Peyer's patch (tissue), 4 donors: ENCODE data around the gene GAS6.

Experiments
- POLR2A ChIP-seq, 2 donors: fragments of 450-650 bp; IDR thresholded peaks; one replicate each; pipeline ENCODE4 v1.5.1; 2017; ENCODE audit warnings: antibody characterized with exemption in 2 of 2, mild to moderate bottlenecking in 2 of 2, moderate library complexity in 2 of 2
- TF ChIP-seq, protein P1 (sequence below), 6 experiments: fragments of 450-650 bp in 4 of 6; fragments of 200-600 bp in 2 of 6; sonication (generic) in 1 of 6; IDR thresholded peaks; one replicate each; pipeline ENCODE4 v1.5.1; 2017 to 2019; ENCODE audit warnings: antibody characterized with exemption in 6 of 6, mild to moderate bottlenecking in 3 of 6, moderate library complexity in 1 of 6

DNA sequence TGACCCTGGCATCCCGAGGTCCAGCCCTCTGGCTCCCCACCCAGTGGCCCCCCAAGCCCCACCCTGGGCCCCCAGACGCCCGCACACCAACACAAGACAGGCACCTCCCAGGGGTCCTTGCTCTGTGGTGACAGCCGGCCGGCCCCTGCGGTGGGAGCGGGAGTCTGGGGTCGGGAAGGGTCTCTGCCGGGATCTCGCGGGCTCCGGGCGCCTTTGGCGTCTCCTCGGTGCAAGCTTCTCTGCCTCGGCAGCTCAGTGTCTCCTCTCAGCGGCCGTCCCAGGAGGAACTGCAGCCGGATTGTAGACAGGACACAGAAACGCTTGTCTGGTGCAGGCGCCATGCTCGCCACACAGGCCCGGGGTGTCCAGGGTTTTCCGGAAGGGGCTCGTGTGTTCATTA is 61.1 kb downstream of the GAS6 start:
- TF ChIP-seq, protein P1, sequence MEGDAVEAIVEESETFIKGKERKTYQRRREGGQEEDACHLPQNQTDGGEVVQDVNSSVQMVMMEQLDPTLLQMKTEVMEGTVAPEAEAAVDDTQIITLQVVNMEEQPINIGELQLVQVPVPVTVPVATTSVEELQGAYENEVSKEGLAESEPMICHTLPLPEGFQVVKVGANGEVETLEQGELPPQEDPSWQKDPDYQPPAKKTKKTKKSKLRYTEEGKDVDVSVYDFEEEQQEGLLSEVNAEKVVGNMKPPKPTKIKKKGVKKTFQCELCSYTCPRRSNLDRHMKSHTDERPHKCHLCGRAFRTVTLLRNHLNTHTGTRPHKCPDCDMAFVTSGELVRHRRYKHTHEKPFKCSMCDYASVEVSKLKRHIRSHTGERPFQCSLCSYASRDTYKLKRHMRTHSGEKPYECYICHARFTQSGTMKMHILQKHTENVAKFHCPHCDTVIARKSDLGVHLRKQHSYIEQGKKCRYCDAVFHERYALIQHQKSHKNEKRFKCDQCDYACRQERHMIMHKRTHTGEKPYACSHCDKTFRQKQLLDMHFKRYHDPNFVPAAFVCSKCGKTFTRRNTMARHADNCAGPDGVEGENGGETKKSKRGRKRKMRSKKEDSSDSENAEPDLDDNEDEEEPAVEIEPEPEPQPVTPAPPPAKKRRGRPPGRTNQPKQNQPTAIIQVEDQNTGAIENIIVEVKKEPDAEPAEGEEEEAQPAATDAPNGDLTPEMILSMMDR (IDR thresholded peaks at IDR 0.05), result no peak
- no peak for TF ChIP-seq POLR2A (IDR thresholded peaks at IDR 0.05)
